ENCODE data around the gene CALML6.

Gene CALML6

DNA sequence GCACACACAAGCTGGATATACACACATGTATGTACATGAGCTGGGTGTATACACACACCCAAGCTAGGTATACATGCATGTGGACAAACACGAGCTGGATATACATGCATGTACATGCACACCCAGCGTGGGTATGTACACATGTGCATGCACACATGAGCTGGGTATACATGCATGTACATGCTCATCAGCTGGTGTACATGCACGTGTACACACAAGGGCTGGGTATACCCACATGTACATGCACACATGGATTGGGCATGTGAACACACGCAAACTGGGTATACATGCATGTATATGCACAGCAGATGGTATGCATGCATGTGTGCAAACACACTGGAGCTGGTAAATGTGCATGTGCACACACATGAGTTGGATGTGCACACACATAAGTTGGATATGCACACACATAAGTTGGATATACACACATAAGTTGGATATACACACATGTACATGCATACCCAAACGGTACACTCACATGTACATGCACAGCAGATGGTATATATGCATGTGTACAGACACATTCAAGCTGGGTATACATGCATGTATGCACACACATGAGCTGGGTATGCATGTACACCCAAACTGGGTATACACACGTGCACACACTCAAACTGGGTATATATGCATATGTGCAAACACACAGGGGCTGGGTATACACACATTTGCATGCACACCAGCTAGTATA lies 16.7 kb upstream of the CALML6 start:
- no peak overlapping the region for H3K4me3 ChIP-seq (replicated peaks; ENCODE audit: low read depth, low read length)
- no peaks in the 10 kb centered on the region for H3K36me3 ChIP-seq (ENCODE audit: control insufficient read depth, insufficient read depth, low read length)
- DNase-seq (ENCODE audit: extremely low read depth, insufficient read length): no peak
- TF ChIP-seq, protein P1, sequence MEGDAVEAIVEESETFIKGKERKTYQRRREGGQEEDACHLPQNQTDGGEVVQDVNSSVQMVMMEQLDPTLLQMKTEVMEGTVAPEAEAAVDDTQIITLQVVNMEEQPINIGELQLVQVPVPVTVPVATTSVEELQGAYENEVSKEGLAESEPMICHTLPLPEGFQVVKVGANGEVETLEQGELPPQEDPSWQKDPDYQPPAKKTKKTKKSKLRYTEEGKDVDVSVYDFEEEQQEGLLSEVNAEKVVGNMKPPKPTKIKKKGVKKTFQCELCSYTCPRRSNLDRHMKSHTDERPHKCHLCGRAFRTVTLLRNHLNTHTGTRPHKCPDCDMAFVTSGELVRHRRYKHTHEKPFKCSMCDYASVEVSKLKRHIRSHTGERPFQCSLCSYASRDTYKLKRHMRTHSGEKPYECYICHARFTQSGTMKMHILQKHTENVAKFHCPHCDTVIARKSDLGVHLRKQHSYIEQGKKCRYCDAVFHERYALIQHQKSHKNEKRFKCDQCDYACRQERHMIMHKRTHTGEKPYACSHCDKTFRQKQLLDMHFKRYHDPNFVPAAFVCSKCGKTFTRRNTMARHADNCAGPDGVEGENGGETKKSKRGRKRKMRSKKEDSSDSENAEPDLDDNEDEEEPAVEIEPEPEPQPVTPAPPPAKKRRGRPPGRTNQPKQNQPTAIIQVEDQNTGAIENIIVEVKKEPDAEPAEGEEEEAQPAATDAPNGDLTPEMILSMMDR (IDR thresholded peaks at IDR 0.05; ENCODE audit: insufficient read depth, low read length, poor library complexity, severe bottlenecking): no peak
- no peaks in the 10 kb centered on the region; the same call in none of the 2 replicates for H3K27me3 ChIP-seq (replicated peaks; ENCODE audit: control insufficient read depth, insufficient read depth, low read length)

DNA sequence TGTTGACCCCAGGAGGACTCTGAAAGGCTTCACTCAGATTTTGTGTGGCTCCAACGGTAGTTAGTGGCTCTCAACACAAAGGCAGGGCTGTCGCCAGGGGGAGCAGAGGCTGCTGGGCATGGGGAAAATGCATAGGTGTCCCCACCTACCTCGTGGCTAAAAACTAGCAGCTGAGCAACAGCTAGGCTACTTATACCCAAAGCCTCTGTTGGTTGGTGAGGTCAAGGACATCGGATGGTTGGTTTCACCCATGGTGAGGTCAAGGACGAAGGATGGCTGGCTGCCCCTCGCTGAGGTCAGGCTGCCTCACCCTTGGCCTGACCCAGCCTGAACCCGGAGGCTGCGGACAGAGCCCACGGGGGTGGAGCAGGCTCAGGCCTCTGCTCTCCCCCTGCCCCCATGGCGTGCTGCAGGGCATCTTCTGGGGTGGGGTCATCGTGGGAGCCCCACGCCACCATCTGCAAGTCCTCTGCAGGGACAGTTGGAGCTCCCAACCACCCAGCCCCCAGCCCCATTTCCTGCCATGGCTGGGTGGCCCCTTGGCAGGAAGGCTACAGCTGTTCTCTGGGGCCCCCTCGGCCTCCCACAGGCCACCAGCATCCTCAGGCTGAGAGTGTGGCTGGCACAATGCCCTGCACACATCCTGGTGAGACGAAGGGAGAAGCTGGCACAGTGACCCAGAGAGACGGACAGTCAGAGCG lies 15.6 kb upstream of the CALML6 start:
- no peak for DNase-seq (ENCODE audit: extremely low read depth, insufficient read length)
- Histone ChIP-seq H3K36me3 (ENCODE audit: control insufficient read depth, insufficient read depth, low read length) (no peaks in the 10 kb centered on the region), H3K4me3 (replicated peaks; ENCODE audit: low read depth, low read length) (no peak overlapping the region), H3K27me3 (replicated peaks; ENCODE audit: control insufficient read depth, insufficient read depth, low read length) (no peaks in the 10 kb centered on the region; the same call in none of the 2 replicates)
- TF ChIP-seq, protein P1 (IDR thresholded peaks at IDR 0.05; ENCODE audit: insufficient read depth, low read length, poor library complexity, severe bottlenecking): peak; percentile 44

DNA sequence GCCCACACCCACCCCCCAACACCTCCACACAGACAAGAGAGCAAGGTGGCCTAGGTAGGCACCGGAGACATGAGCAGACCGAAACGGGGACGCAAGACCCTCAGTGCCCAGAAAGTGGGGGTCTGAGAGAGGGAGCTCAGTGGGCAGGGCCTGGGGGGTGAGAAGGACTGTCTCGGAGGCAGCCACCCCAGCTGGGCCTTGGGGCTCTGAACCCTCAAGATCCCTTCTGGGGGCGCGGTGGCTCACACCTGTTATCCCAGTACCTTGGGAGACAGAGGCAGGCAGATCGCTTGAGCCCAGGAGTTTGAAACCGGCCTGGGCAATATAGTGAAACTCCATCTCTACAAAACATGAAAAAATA lies 15.1 kb upstream of the CALML6 start:
- DNase-seq (ENCODE audit: extremely low read depth, insufficient read length): no peak
- Histone ChIP-seq H3K36me3 (ENCODE audit: control insufficient read depth, insufficient read depth, low read length) (no peaks in the 10 kb centered on the region), H3K27me3 (replicated peaks; ENCODE audit: control insufficient read depth, insufficient read depth, low read length) (no peaks in the 10 kb centered on the region; the same call in none of the 2 replicates), H3K4me3 (replicated peaks; ENCODE audit: low read depth, low read length) (no peak overlapping the region)
- TF ChIP-seq, protein P1 (IDR thresholded peaks at IDR 0.05; ENCODE audit: insufficient read depth, low read length, poor library complexity, severe bottlenecking): no peak

DNA sequence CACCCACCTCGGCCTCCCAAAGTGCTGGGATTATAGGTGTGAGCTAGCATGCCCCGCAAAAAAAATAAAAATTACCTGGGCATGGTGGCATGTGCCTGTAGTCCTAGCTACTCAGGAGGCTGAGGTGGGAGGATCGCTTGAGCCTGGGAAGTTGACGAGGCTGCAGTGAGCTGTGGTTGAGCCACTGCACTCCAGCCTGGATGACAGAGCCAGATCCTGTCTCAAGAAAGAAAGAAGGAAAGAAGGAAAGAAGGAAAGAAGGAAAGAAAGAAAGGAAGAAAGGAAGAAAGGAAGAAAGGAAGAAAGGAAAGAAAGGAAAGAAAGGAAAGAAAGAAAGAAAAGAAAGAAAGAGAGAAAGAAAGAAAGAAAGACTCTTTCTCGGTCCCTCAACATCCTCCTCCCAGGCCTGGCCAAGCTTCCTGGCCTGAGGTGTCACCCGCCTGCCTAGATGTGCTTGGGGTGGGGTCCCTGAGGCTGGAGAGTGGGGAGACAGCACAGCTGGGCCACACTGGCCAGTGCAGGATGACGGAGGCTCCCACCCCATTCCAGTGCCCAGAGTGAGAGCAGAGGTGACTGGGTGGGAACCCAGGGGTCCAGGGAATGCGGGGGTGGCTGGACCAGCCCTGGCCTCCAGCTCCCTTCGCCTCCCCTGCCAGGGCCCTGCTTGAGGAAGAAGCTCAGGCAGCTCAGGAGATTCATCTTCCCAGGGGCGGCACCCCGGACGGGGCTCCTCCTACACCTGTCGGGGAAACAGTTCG lies 14.0 kb upstream of the CALML6 start:
- Histone ChIP-seq H3K4me3 (replicated peaks; ENCODE audit: low read depth, low read length) (no peak overlapping the region), H3K27me3 (replicated peaks; ENCODE audit: control insufficient read depth, insufficient read depth, low read length) (no peaks in the 10 kb centered on the region; the same call in none of the 2 replicates), H3K36me3 (ENCODE audit: control insufficient read depth, insufficient read depth, low read length) (no peaks in the 10 kb centered on the region)
- TF ChIP-seq, protein P1 (IDR thresholded peaks at IDR 0.05; ENCODE audit: insufficient read depth, low read length, poor library complexity, severe bottlenecking): no peak
- no peak for DNase-seq (ENCODE audit: extremely low read depth, insufficient read length)

DNA sequence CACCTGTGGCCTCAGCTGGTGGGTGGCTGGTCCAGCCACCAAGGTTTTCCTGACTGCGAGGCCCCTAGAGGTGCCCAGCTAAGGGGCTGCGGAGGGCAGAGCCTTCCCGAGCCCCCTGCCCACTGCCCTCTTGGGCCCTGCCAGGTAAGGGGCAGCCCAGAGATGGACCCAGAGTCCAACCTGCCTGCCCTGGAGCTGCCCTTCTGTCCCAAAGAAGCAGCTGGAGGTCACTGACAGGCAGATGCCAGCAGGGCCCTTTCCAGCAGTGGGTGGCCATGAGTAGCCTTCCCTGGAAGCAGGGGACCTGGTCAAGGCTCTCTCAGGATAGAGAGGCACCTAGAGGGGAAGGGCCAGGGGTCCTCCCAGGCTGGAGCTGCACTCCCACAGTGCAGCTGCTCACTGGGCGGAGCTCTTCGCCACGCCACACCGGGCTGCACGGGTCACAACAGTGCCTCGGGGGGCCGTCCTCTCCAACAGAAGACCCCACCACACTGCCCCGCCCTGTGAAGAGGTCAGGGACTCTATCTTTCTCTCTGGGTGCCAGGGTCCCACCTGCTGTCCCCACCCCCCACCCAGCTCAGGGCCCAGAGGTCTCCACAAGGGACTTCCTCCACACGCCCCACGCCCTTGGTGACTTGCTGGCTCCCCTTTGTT lies 13.3 kb upstream of the CALML6 start:
- H3K27me3 ChIP-seq (replicated peaks; ENCODE audit: control insufficient read depth, insufficient read depth, low read length): no peaks in the 10 kb centered on the region; the same call in none of the 2 replicates
- no peaks in the 10 kb centered on the region for H3K36me3 ChIP-seq (ENCODE audit: control insufficient read depth, insufficient read depth, low read length)
- no peak overlapping the region for H3K4me3 ChIP-seq (replicated peaks; ENCODE audit: low read depth, low read length)
- TF ChIP-seq, protein P1 (IDR thresholded peaks at IDR 0.05; ENCODE audit: insufficient read depth, low read length, poor library complexity, severe bottlenecking): no peak
- no peak for DNase-seq (ENCODE audit: extremely low read depth, insufficient read length)
